ENCODE measurements around the gene FGD3.

GRCh38 chr9:93007529-93008058 lies 60.3 kb downstream of the FGD3 start:
- no peak for TF ChIP-seq CTCF (IDR thresholded peaks at IDR 0.05 in 4 of 5, conservative IDR thresholded peaks at IDR 0.05 in 1 of 5)
- TF ChIP-seq POLR2A (IDR thresholded peaks at IDR 0.05) = no peak
